Chondrocyte (in vitro differentiated cells): Measurements from ENCODE around the gene ADGRD1. TPM values are rescaled to one million over a fixed set of nuclear protein-coding genes. Genes with fewer than 3 reads are reported as not detected.
A peak's percentile ranks its signal among the peaks of the same experiment; 100 is the strongest.

Experiments
- DNase-seq: peaks from one replicate; pipeline ENCODE4 v3.0.0; 2021; ENCODE audit warnings: mixed read lengths, low spot score
- H3K27ac Mint-ChIP-seq: one replicate; pipeline ENCODE4 v1.8.0; 2021; ENCODE audit warnings: mild to moderate bottlenecking, moderate library complexity, mixed read lengths; ENCODE audit not compliant: unreplicated experiment
- H3K27me3 Mint-ChIP-seq: 2 replicates; pipeline ENCODE4 v1.8.0; 2021; ENCODE audit warnings: low read depth, mixed read lengths
- H3K36me3 Mint-ChIP-seq: 2 replicates; pipeline ENCODE4 v1.8.0; 2021; ENCODE audit warnings: low read depth, mixed read lengths
- H3K4me1 Mint-ChIP-seq: 2 replicates; pipeline ENCODE4 v1.8.0; 2021; ENCODE audit warnings: low read depth, mild to moderate bottlenecking, mixed read lengths
- H3K4me3 Mint-ChIP-seq: one replicate; pipeline ENCODE4 v1.8.0; 2021; ENCODE audit warnings: mild to moderate bottlenecking, moderate library complexity, mixed read lengths; ENCODE audit not compliant: unreplicated experiment
- H3K9me3 Mint-ChIP-seq: 2 replicates; pipeline ENCODE4 v1.8.0; 2021; ENCODE audit warnings: low read depth, mixed read lengths
- CTCF ChIP-seq: fragments of 200-600 bp; sonication (generic); IDR thresholded peaks from 2 replicates; pipeline ENCODE4 v1.5.0; 2021; ENCODE audit warnings: antibody characterized with exemption, mild to moderate bottlenecking, moderate library complexity
- total RNA-seq: library from RNA; stranded (reverse); gene quantifications from 3 replicates; pipeline ENCODE4 v1.2.1, GENCODE V29; 2021

ADGRD1 gene
- total RNA-seq, 1 donor from 2014 or later, result 4.7 TPM

GRCh38 chr12:131076791-131077747 lies 123.4 kb downstream of the ADGRD1 start:
- DNase-seq, result peak; percentile 72
- Mint-ChIP-seq H3K36me3 (peaks cover 2% of the 10 kb centered on the region), H3K27ac (no peak overlapping the region), H3K9me3 (peaks cover 5% of the 10 kb centered on the region), H3K27me3 (peaks cover 3% of the 10 kb centered on the region), H3K4me1 (no peaks in the 10 kb centered on the region), H3K4me3 (no peak overlapping the region)
- no peak for TF ChIP-seq CTCF

GRCh38 chr12:131077931-131078391 lies 124.3 kb downstream of the ADGRD1 start:
- no peak for TF ChIP-seq CTCF
- peaks cover 2% of the 10 kb centered on the region for H3K36me3 Mint-ChIP-seq
- no peaks in the 10 kb centered on the region for H3K4me1 Mint-ChIP-seq
- no peak overlapping the region for H3K4me3 Mint-ChIP-seq
- peaks cover 5% of the 10 kb centered on the region for H3K9me3 Mint-ChIP-seq
- no peak overlapping the region for H3K27ac Mint-ChIP-seq
- peaks cover 11% of the 10 kb centered on the region for H3K27me3 Mint-ChIP-seq
- peak; percentile 60 for DNase-seq

- Mint-ChIP-seq H3K27ac (no peak overlapping the region), H3K9me3 (peaks cover 2% of the 10 kb centered on the region), H3K4me1 (no peaks in the 10 kb centered on the region), H3K36me3 (peaks cover 2% of the 10 kb centered on the region), H3K4me3 (no peak overlapping the region), H3K27me3 (peaks cover 22% of the 10 kb centered on the region)
- no peak for DNase-seq
- TF ChIP-seq CTCF, result no peak
These were observed 128.8 kb downstream of the ADGRD1 start for GRCh38 chr12:131082290-131083194.

GRCh38 chr12:131084341-131085011 lies 130.8 kb downstream of the ADGRD1 start:
- no peak overlapping the region for H3K4me3 Mint-ChIP-seq
- DNase-seq, result peak; percentile 80

More at GRCh38 chr12:131084341-131085011, 130.8 kb downstream of the ADGRD1 start:
- no peak overlapping the region for H3K27ac Mint-ChIP-seq
- H3K9me3 Mint-ChIP-seq, result peaks cover 2% of the 10 kb centered on the region
- peaks cover 2% of the 10 kb centered on the region for H3K36me3 Mint-ChIP-seq
- H3K4me1 Mint-ChIP-seq, result no peaks in the 10 kb centered on the region
- H3K27me3 Mint-ChIP-seq, result peaks cover 19% of the 10 kb centered on the region
- TF ChIP-seq CTCF, result no peak
